C4-2B (cell line): ENCODE results near the gene DYRK1A.

Experiments
- CTCF ChIP-seq: fragments of 450-650 bp; conservative IDR thresholded peaks from 2 replicates; pipeline ENCODE4 v1.5.1; 2017; ENCODE audit warnings: mild to moderate bottlenecking
- ZFX ChIP-seq: fragments of 450-650 bp; IDR thresholded peaks from 2 replicates; pipeline ENCODE4 v1.6.1; 2017

GRCh38 chr21:37446552-37446951 lies 80.0 kb downstream of the DYRK1A start:
- TF ChIP-seq CTCF (peak; percentile 21; the same call in 1 of the 2 replicates), ZFX (no peak)
